HG03095 (cell line): ENCODE results near the gene TDRKH.
"Not testable (repeated sequence)": the region's sequence is repeated elsewhere in the genome, so short reads cannot be mapped to it uniquely, and the experiment has no call there.

Experiments
- ATAC-seq: cut with Tn5 transposase; IDR thresholded peaks from one replicate; pipeline ENCODE4 v1.9.1; 2021; ENCODE audit warnings: moderate library complexity; ENCODE audit not compliant: unreplicated experiment

The TDRKH gene

GRCh38 chr1:151803915-151804314 is 13.6 kb upstream of the TDRKH start:
- no peak for ATAC-seq

GRCh38 chr1:151803164-151803563 is 12.9 kb upstream of the TDRKH start:
- no peak for ATAC-seq

GRCh38 chr1:151802372-151802771 is 12.1 kb upstream of the TDRKH start:
- ATAC-seq = no peak

GRCh38 chr1:151801846-151802245 is 11.5 kb upstream of the TDRKH start:
- ATAC-seq = no peak

GRCh38 chr1:151801310-151801820 is 11.1 kb upstream of the TDRKH start:
- ATAC-seq = no peak

GRCh38 chr1:151800830-151801229 is 10.5 kb upstream of the TDRKH start:
- no peak for ATAC-seq

- no peak for ATAC-seq
These were observed 9.1 kb upstream of the TDRKH start for GRCh38 chr1:151799179-151800022.

- no peak for ATAC-seq
These were observed 8.3 kb upstream of the TDRKH start for GRCh38 chr1:151798571-151798970.

DNA sequence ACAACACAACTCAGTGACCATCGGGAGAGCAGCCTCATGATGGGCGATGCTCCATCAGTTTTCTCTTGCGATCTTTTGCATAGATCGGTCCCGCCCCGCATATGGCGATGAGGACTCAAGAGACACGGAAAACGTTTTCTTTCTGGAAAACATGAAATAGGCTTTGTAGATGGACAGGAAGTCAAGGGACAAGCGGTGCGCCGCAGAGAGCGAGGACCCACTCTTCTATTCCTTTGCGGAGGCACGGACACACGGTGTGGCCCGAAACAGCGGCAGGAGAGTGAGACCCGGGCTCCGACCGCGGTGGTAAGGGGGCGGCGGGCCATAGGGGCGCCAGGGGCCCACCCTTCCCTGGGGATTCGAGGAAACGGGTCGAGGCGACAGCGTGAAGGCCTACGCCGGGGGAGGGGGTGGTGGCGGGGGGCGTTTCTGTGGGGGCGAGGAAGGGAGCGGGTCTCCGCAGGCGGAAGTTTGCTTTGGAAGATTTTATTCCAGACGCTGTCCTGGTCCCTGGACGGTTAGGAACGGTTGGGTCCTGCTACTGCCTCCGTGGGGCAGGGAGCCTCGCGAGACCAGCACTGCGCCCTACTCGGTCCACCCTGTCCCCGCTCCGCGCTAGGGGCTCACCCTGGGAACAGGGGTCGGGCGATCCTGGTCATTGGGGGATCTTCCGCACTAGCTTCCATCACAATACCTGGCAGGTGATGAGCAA is 796 bp upstream of the TDRKH start:
- peak; percentile 3 for ATAC-seq

DNA sequence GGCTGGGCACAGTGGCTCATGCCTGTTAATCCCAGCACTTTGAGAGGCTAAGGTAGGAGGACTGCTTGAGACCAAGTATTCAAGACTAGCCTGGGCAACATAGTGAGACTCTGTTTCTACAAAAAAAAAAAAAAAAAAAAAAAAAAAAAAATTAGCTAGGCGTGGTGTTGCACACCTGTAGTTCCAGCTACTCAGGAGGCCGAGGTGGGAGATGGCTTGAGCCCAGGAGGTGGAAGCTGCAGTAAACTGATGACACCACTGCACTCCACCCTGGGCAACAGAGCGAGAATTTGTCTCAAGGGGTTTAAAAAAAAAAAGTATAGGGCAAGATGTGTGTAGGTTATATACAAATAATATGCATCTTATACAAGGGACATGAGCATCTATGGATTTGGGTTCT is 2.6 kb downstream of the TDRKH start:
- ATAC-seq = no peak

GRCh38 chr1:151783796-151784195 is 6.5 kb downstream of the TDRKH start:
- no peak for ATAC-seq

DNA sequence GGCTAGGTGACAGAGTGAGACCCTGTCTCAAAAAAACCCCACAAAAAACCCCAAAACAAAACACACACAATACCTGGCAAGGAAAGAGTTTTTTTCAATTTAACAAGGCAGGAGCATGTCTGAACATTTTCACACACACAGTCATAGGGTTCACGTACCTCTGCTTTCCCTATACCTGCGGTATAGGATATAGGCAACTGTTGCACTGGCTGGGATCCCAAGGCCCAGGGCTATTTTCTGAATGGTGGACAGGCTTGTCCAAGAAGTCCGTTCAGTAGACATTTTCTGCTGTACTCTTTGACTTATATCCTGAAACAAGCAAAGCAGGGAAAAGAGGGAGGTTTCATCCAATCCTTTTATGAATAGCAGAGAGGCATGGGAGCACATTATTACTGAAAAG is 7.6 kb downstream of the TDRKH start:
- ATAC-seq = no peak

- not testable (repeated sequence) for ATAC-seq
These were observed 8.3 kb downstream of the TDRKH start for GRCh38 chr1:151782026-151782425.

GRCh38 chr1:151780736-151781135 is 9.6 kb downstream of the TDRKH start:
- not testable (repeated sequence) for ATAC-seq

DNA sequence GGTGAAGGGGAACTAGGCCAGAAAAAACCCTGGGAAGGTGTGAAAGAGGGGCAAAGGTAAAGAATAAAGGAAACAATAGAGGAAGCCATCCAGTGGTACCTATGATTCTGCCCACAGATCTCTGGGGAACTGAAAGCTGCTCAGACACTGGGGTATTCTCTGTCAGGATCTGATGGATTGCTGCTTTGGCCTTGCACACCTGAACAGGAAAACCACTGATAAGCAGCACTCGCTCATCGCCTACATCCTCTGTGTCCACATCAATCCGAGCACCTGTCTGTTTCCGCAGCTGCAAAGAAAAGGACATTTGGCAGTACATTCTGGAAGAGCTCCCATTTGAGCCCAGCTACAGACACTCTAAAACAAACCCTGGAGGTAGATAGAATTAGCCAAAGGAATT is 10.4 kb downstream of the TDRKH start:
- ATAC-seq = no peak

DNA sequence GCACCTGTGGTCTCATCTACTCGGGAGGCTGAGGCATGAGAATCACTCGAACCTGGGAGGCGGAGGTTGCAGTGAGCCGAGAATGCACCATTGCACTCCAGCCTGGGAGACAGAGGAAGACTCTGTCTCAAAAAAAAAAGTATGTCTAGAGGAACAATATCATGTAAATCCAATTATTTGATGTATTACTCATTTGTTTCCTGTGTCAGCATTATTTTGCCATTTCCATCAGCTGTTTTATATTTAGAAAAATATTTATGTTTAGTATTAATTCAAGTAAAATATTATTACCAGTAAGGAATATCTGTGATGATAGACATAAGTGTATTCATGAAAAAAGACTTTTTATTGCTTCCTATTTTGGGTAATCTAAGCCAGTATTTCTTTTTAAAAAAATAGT is 13.0 kb downstream of the TDRKH start:
- ATAC-seq = no peak

DNA sequence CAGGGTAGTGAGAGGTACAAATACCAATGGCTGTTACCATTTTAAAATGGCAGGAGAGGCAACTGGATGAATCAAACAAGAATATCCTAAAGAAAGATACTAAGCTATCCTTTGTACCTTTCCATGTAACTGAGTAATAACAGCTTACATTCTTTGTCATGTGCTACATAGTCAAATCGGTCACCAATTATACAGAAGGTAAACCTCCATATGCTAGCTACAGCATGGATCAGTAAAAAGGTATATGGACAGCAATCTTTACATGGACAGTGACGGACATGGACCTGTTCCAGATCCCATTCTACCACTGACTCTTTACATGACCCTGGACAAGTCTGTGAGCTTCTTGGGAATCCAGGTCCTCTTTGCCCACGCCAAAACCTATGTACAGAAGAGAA is 13.6 kb downstream of the TDRKH start:
- ATAC-seq = no peak

DNA sequence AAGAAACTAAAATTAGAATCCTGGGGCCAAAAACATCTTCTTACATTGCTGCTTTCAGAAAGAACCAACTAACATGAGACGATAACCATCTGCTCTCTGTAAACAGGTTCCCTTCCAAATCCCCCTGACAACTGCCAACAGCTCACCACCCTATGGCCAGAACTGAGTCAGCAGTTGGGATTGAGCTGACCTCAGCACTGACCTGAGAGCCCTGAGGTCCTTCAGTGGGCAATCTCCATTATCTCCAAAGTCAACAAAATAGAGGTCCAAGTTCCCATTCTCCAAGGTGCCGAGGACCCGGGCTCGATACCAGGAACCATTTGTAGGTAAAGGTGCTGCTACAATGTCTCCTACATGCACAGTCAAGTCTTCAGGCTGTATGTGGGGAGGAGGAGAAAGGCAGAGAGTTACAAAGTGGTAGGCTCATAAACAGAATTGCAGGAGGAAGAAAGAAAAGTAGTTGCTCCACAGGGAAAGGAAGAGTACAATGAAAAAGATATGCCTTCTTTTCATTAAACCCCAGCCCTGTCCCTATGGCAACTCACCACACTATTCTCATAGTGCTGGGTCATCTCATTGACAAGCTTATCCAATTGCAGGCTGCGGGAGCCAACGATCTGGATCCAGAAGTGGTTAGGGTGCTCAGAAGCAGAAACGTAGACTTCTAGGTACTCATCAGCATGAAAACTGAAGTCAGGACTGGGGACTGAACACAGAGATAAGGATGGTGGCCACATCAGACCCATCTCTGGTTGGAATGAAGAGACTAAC is 14.2 kb downstream of the TDRKH start:
- ATAC-seq = no peak

DNA sequence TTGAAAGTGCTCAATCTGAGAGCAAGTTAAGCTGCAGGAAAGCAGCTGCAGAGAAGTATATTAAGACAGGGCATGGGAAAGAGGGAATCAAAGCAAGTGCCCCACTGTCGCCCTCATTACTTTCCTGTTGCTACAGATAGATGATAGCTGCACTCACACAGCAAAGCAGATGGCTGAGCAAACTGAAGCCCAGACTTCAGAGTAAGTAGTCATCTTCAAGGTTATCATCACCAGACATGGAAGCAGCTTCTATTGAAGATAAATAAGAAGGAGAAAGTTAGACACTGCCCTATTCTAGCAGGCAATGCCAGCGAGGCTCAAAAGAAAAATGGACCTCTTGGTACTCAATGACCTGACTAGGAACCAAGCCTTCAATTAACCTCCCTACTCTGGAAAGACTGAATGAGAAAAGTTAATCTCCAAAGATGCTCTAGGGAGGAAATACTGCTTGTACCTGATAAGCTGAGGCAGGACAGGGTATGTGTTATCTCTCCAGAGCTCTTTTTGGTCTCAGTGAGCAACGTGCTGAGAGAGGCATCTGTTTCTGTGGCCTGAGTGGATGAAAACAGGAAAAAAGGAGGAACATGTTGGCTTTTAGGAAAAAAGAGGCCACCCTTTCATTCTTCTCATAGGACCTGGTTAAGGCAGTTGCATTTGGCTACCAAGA is 15.9 kb downstream of the TDRKH start:
- no peak for ATAC-seq

DNA sequence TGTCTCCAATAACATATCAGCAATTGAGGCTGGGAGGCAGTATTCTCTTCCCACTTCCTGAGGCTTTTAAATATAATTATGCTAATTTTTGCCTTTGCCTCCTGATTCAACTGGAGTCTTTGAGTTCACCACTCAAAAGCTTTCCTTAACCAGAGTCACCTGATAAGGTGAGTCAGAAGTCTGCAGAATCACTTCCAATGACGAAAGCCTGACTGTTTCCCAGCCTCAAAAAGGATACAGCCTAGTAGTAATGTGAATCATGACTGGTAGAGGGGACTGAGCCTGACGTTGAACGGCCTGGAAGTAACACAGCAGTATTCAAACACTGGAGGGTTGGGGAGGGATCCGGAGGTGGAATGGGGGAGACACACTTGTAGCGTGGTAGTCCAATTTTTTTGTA is 16.6 kb downstream of the TDRKH start:
- ATAC-seq = no peak

DNA sequence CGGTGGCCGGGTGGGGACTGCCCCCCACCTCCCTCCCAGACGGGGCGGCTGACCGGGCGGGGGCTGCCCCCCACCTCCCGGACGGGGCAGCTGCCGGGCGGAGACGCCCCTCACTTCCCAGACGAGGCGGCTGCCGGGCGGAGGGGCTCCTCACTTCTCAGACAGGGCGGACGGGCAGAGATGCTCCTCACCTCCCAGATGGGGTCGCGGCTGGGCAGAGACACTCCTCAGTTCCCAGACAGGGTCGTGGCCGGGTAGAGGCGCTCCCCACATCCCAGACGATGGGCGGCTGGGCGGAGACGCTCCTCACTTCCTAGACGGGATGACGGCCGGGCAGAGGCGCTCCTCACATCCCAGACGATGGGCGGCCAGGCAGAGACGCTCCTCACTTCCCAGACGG is 21.0 kb downstream of the TDRKH start:
- ATAC-seq = not testable (repeated sequence)
